ENCODE data around the gene GIPC2. TPM values are rescaled to one million over a fixed set of nuclear protein-coding genes. Genes with fewer than 3 reads are reported as not detected.

GIPC2 gene
- total RNA-seq, 1 experiment from 2014 or later, result 0.07 TPM

GRCh38 chr1:78090472-78091133 is 44.8 kb downstream of the GIPC2 start:
- Histone ChIP-seq H3K27ac (ENCODE audit: low read depth, low read length) (no peak overlapping the region), H3K79me2 (ENCODE audit: insufficient read depth, low read length) (no peaks in the 10 kb centered on the region), H3K9me3 (ENCODE audit: control insufficient read depth in 1 of 2, insufficient read depth in 1 of 2, low read depth in 1 of 2, low read length in 2 of 2) (no peaks in the 10 kb centered on the region), H3K36me3 (ENCODE audit: control insufficient read depth in 1 of 2, insufficient read depth in 2 of 2, low read length in 2 of 2) (no peaks in the 10 kb centered on the region), H3K4me3 (replicated peaks in 1 of 2; ENCODE audit: low read depth in 1 of 2, low read length in 2 of 2) (no peak overlapping the region), H3K4me2 (ENCODE audit: low read length) (no peak overlapping the region), H4K20me1 (ENCODE audit: insufficient read depth) (no peaks in the 10 kb centered on the region), H3K4me1 (ENCODE audit: control insufficient read depth in 1 of 2, insufficient read depth in 2 of 2, low read length in 2 of 2) (peaks cover 11 to 19% of the 10 kb centered on the region in 2 experiments), H3K27me3 (ENCODE audit: insufficient read depth, low read length) (no peaks in the 10 kb centered on the region), H3K9ac (ENCODE audit: low read length) (no peak overlapping the region), H3K9me2 (ENCODE audit: insufficient read depth) (no peaks in the 10 kb centered on the region), H2AFZ (ENCODE audit: low read depth, low read length, poor library complexity, severe bottlenecking) (no peak overlapping the region)
- no TSS peak for BruUV-seq (replicated peaks)
- TF ChIP-seq POLR2A (IDR thresholded peaks at IDR 0.05; ENCODE audit: borderline replicate concordance, extremely low read depth, insufficient read depth, insufficient read length) (no peak), CEBPB (IDR thresholded peaks at IDR 0.05; ENCODE audit: low read depth) (no peak), RAD21 (IDR thresholded peaks at IDR 0.05; ENCODE audit: low read depth) (no peak), ZFX (IDR thresholded peaks at IDR 0.05) (no peak), POLR2AphosphoS5 (IDR thresholded peaks at IDR 0.05; ENCODE audit: low read depth, low read length) (no peak), ZNF274 (IDR thresholded peaks at IDR 0.05; ENCODE audit: low read depth, low read length) (no peak), JUND (IDR thresholded peaks at IDR 0.05) (no peak), SP1 (IDR thresholded peaks at IDR 0.05; ENCODE audit: low read depth) (no peak), ATF3 (IDR thresholded peaks at IDR 0.05) (no peak), ZBTB33 (IDR thresholded peaks at IDR 0.05; ENCODE audit: extremely low read depth, insufficient replicate concordance, low read length) (no peak), EZH2 (IDR thresholded peaks at IDR 0.05) (no peak), SIN3A (IDR thresholded peaks at IDR 0.05; ENCODE audit: low read depth) (no peak), REST (IDR thresholded peaks at IDR 0.05; ENCODE audit: low read depth) (no peak)
- DNase-seq (ENCODE audit: low read depth, low spot score) (no peak), ATAC-seq (no peak)
- POLR2A ChIA-PET, result interaction anchor here (1.1 to 1.6 kb wide), 3 partner anchors 11 to 86 kb away, joined by 3 to 8 read pairs (median 4); partner anchors contain the start of gene DNAJB4
- CTCF ChIA-PET, result no interaction called here
- intact Hi-C loops (cut with micrococcal nuclease), result no loop called here
- RAD21 ChIA-PET (ENCODE audit: low non-redundant PET in 1 of 2, low total read pairs in 2 of 2, uncharacterized antibody in 2 of 2, unreplicated experiment in 2 of 2), result no interaction called here

Measured in HCT116 (cell line).